ENCODE results near the gene TPSB2.

- TF ChIP-seq, protein P1, sequence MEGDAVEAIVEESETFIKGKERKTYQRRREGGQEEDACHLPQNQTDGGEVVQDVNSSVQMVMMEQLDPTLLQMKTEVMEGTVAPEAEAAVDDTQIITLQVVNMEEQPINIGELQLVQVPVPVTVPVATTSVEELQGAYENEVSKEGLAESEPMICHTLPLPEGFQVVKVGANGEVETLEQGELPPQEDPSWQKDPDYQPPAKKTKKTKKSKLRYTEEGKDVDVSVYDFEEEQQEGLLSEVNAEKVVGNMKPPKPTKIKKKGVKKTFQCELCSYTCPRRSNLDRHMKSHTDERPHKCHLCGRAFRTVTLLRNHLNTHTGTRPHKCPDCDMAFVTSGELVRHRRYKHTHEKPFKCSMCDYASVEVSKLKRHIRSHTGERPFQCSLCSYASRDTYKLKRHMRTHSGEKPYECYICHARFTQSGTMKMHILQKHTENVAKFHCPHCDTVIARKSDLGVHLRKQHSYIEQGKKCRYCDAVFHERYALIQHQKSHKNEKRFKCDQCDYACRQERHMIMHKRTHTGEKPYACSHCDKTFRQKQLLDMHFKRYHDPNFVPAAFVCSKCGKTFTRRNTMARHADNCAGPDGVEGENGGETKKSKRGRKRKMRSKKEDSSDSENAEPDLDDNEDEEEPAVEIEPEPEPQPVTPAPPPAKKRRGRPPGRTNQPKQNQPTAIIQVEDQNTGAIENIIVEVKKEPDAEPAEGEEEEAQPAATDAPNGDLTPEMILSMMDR (IDR thresholded peaks at IDR 0.05): no peak
- no peak for TF ChIP-seq POLR2A (IDR thresholded peaks at IDR 0.05)
These were observed 14.2 kb downstream of the TPSB2 start for GRCh38 chr16:1215574-1216295.
